Glutamatergic neuron (in vitro differentiated cells): ENCODE results near the gene HSD17B2. TPM values are rescaled to one million over a fixed set of nuclear protein-coding genes. Genes with fewer than 3 reads are reported as not detected.

Experiments used
- DNase-seq: peaks from one replicate; pipeline ENCODE4 v3.0.0; 2022
- H3K27ac Mint-ChIP-seq: one replicate; pipeline ENCODE4 v1.8.0; 2020; ENCODE audit warnings: mild to moderate bottlenecking, mixed read lengths, inconsistent platforms; ENCODE audit not compliant: unreplicated experiment
- H3K27me3 Mint-ChIP-seq: one replicate; pipeline ENCODE4 v1.8.0; 2020; ENCODE audit warnings: mild to moderate bottlenecking, moderate library complexity, mixed read lengths, inconsistent platforms; ENCODE audit not compliant: unreplicated experiment
- H3K36me3 Mint-ChIP-seq: one replicate; pipeline ENCODE4 v1.8.0; 2020; ENCODE audit warnings: mild to moderate bottlenecking, mixed read lengths, inconsistent platforms; ENCODE audit not compliant: unreplicated experiment
- H3K4me1 Mint-ChIP-seq: one replicate; pipeline ENCODE4 v1.8.0; 2020; ENCODE audit warnings: mild to moderate bottlenecking, low read depth, mixed read lengths, inconsistent platforms; ENCODE audit not compliant: unreplicated experiment
- H3K4me3 Mint-ChIP-seq: one replicate; pipeline ENCODE4 v1.8.0; 2020; ENCODE audit warnings: mild to moderate bottlenecking, mixed read lengths, inconsistent platforms; ENCODE audit not compliant: unreplicated experiment
- H3K9me3 Mint-ChIP-seq: one replicate; pipeline ENCODE4 v1.8.0; 2020; ENCODE audit warnings: mild to moderate bottlenecking, moderate library complexity, mixed read lengths, inconsistent platforms; ENCODE audit not compliant: unreplicated experiment
- CTCF ChIP-seq: fragments of 200-600 bp; sonication (generic); IDR thresholded peaks from one replicate; pipeline ENCODE4 v1.5.0; 2021; ENCODE audit not compliant: partially characterized antibody, unreplicated experiment
- total RNA-seq: library from RNA; stranded (reverse); fragmentation: NEBNext Ultra II Directional; extraction: Animal tissue kit (Norgen Biotek cat#: 25700); gene quantifications from one replicate; pipeline ENCODE4 v1.2.1, GENCODE V29; 2021; ENCODE audit not compliant: unreplicated experiment

The HSD17B2 gene
- total RNA-seq, 1 donor from 2014 or later = not detected

DNA sequence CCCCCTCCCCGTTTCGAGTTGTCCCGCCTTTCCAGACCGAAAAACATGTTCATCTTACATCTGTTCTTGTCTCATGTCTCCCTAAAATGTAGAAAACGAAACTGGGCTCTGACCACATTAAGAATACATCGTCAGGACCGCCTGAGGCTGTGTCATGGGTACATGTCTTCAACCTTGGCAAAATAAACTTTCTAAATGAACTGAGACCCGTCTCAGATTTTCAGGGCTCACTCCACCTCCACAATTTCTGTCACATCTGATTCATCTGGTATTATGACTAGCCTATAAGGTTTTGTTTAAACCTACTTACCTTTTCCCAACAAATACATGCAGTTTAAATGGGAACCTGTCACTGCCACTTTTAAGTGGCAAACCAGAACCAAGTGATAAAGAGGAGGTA, 24.4 kb upstream of the HSD17B2 start:
- peaks cover 3% of the 10 kb centered on the region for H3K4me1 Mint-ChIP-seq
- no peak overlapping the region for H3K4me3 Mint-ChIP-seq
- H3K27me3 Mint-ChIP-seq = peaks cover 3% of the 10 kb centered on the region
- no peak for TF ChIP-seq CTCF
- peaks cover 38% of the 10 kb centered on the region for H3K36me3 Mint-ChIP-seq
- H3K9me3 Mint-ChIP-seq = peaks cover 11% of the 10 kb centered on the region
- no peak overlapping the region for H3K27ac Mint-ChIP-seq
- no peak for DNase-seq

DNA sequence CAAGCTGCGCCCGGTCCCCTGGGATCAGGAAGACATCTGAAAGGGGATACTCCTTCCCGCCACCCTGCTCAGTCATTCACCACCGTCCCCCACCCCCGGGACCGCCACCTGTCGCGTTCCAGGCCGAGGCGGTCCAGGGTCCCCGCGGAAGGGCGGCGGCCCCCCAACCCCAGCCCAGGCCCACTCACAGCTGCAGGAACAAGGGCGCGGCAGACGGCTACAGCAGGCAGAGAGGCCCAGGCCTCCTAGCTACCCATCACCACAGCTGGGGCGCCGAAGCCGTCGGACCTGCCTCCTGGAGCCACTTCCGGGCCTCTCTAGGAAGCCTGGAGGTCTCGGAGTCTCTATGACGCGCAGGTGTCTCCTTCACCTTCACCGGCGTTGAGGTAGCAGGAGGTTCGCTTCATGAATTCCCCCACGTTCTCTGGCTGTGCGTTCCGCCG, 23.8 kb upstream of the HSD17B2 start, which contains the start of gene SDR42E1:
Gene SDR42E1 (minus strand): TSS at position 272 of the 443 bp plus-strand sequence. CDS start 10,612 bp downstream, outside the sequence.
- peaks cover 38% of the 10 kb centered on the region for H3K36me3 Mint-ChIP-seq
- no peak for TF ChIP-seq CTCF
- peak within 1 kb of the TSS; percentile 42 for H3K4me3 Mint-ChIP-seq
- H3K27me3 Mint-ChIP-seq = peaks cover 5% of the 10 kb centered on the region
- DNase-seq = no peak
- H3K27ac Mint-ChIP-seq = no peak within 1 kb of the TSS
- no peaks in the 10 kb centered on the region for H3K4me1 Mint-ChIP-seq
- peaks cover 11% of the 10 kb centered on the region for H3K9me3 Mint-ChIP-seq

DNA sequence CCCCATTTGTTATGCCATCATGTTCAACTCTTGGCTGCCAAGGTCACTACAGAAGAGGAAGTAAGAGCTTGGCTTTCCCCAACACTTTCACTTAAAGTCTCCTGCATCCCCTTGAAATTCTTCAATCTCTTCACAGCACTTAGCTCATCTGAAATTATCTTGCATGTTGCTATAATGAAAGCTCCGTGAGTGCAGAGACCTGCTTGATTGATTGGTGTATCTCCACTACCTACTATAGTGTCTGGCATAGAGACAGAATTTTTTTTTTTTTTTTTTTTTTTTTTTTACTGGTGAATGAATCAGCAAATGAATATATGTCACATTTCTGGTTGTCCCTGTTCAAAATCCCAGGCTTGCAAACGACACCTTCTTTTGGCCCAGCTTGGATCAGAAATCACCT, 21.9 kb upstream of the HSD17B2 start:
- Mint-ChIP-seq H3K9me3 (peaks cover 11% of the 10 kb centered on the region), H3K27me3 (peaks cover 6% of the 10 kb centered on the region), H3K36me3 (peaks cover 32% of the 10 kb centered on the region), H3K27ac (no peak overlapping the region), H3K4me3 (no peak overlapping the region), H3K4me1 (no peaks in the 10 kb centered on the region)
- no peak for DNase-seq
- no peak for TF ChIP-seq CTCF

DNA sequence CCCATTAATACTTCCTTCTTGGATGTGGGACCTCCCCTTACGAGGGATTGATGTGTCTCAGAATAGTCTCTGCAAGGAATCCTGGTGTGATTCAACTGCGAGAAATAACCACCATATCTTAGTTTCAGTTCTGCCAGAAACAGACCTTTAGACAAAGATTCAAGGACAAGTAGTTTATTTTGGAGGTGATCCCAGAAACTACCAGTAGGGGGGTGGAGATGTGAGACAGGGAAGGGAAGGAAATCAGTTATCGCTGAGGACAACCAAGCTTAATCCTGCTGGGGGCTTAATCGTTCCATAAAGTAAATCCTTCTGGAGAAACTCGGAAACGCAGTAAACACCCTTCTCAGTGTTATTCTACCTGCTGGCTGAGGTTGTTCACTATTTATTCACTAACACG, 18.8 kb upstream of the HSD17B2 start:
- Mint-ChIP-seq H3K9me3 (peaks cover 7% of the 10 kb centered on the region), H3K4me3 (no peak overlapping the region), H3K4me1 (no peaks in the 10 kb centered on the region), H3K27ac (no peak overlapping the region), H3K36me3 (peaks cover 9% of the 10 kb centered on the region), H3K27me3 (peaks cover 6% of the 10 kb centered on the region)
- TF ChIP-seq CTCF = peak; percentile 64
- DNase-seq = no peak

GRCh38 chr16:82016964-82017363, 18.1 kb upstream of the HSD17B2 start:
- Mint-ChIP-seq H3K36me3 (peaks cover 2% of the 10 kb centered on the region), H3K27me3 (peaks cover 3% of the 10 kb centered on the region), H3K4me1 (no peaks in the 10 kb centered on the region), H3K27ac (no peak overlapping the region), H3K4me3 (no peak overlapping the region), H3K9me3 (peaks cover 2% of the 10 kb centered on the region)
- DNase-seq = no peak
- TF ChIP-seq CTCF = no peak
